Omental fat pad (tissue), 4 donors: ENCODE measurements around the gene ADGRL3. TPM values are rescaled to one million over a fixed set of nuclear protein-coding genes. Genes with fewer than 3 reads are reported as not detected.

Source experiments
- ATAC-seq: fragments of 150-250 bp; one replicate; pipeline ENCODE4 v1.9.1; 2016; ENCODE audit warnings: mild to moderate bottlenecking, moderate library complexity; ENCODE audit not compliant: low FRiP score
- DNase-seq: peaks from one replicate; pipeline ENCODE4 v3.0.0-alpha.2; 2019; ENCODE audit warnings: low spot score
- CTCF ChIP-seq, 3 donors: fragments of 450-650 bp; IDR thresholded peaks; one replicate each; pipeline ENCODE4 v1.5.1; 2016 to 2017; ENCODE audit warnings: antibody characterized with exemption in 3 of 3, mild to moderate bottlenecking in 3 of 3, moderate library complexity in 2 of 3
- total RNA-seq, 4 donors: library from RNA; depleted of rRNA; stranded (reverse); fragments of >200 nt; gene quantifications; one replicate each; pipeline ENCODE4 v1.1.0, GENCODE V29; 2016

The ADGRL3 gene
- total RNA-seq, 4 donors from 2014 or later: 2.5 to 16.4 (median 4.6) TPM

DNA sequence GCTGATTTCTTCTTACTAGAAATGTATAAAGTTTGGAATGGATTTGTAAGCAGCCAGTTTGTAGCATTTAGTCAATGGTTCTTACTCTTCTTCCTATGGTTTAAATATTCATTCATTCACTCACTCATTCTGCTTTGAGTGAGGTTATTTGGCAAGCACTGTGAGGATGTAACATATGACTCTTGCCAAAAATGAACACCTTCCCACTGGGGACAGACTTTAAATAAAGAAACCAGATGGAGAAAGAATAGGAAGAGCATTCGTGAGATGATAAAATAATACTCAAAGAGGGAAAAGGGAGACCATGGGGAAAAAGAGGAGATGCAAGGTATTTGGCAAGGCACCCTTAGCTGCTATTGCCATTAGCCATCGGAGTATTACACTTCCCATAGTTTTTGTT, 586.1 kb downstream of the ADGRL3 start:
- no peak for TF ChIP-seq CTCF (IDR thresholded peaks at IDR 0.05)
- DNase-seq: no peak
- no peak for ATAC-seq

- DNase-seq (no peak), ATAC-seq (no peak)
- TF ChIP-seq CTCF (IDR thresholded peaks at IDR 0.05): no peak
These were observed 595.9 kb downstream of the ADGRL3 start for GRCh38 chr4:61795998-61796397.

GRCh38 chr4:61799794-61800193, 599.7 kb downstream of the ADGRL3 start:
- ATAC-seq (no peak), DNase-seq (no peak)
- no peak for TF ChIP-seq CTCF (IDR thresholded peaks at IDR 0.05)

DNA sequence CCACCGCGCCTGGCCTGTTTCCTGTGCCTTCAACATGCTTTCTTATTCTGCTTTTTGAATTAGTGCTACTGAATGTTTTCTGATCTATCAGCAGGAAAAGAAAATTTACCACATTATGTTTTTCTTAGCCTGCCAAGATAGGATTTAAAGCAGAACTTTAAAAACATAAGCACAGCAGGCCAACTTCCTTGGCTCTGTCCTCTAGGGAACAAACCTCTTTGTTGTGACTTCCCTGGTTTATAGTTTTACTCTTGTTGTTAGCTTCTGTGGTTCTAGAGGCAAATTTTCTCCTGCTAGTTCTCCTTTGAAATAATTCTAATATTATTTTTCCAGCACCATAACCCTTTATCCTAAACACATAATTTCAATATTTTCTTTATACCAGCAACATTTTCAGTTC, 605.1 kb downstream of the ADGRL3 start:
- ATAC-seq (no peak), DNase-seq (no peak)
- TF ChIP-seq CTCF (IDR thresholded peaks at IDR 0.05): no peak

GRCh38 chr4:61805979-61806378, 605.9 kb downstream of the ADGRL3 start:
- TF ChIP-seq CTCF (IDR thresholded peaks at IDR 0.05): no peak
- ATAC-seq: no peak
- DNase-seq: no peak

DNA sequence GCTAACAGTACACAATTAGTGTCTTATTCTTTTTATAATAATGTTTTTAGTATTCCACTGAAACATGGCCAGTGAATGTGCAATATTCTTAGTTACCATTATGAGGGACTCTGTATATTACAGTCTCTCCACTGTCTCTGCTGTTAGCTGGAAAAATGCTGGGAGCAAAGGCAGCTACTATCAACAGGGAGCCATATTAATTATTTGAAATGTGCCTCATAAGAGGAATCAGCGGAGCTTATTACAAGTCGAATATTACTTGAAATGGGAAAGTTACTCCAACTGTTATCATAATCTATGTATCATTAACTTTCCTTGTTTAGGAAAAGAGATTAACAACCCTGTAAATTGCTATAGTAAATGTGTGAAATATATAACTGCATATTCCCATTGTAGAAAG, 612.0 kb downstream of the ADGRL3 start:
- no peak for ATAC-seq
- no peak for TF ChIP-seq CTCF (IDR thresholded peaks at IDR 0.05)
- DNase-seq: no peak

GRCh38 chr4:61817071-61817470, 616.9 kb downstream of the ADGRL3 start:
- TF ChIP-seq CTCF (IDR thresholded peaks at IDR 0.05): no peak
- DNase-seq (no peak), ATAC-seq (no peak)
